HG02885 (cell line): ENCODE results near the gene FAM170B.

Experiments used
- ATAC-seq: cut with Tn5 transposase; IDR thresholded peaks from one replicate; pipeline ENCODE4 v1.9.1; 2021; ENCODE audit warnings: mild to moderate bottlenecking; ENCODE audit not compliant: unreplicated experiment, poor library complexity

Gene FAM170B

DNA sequence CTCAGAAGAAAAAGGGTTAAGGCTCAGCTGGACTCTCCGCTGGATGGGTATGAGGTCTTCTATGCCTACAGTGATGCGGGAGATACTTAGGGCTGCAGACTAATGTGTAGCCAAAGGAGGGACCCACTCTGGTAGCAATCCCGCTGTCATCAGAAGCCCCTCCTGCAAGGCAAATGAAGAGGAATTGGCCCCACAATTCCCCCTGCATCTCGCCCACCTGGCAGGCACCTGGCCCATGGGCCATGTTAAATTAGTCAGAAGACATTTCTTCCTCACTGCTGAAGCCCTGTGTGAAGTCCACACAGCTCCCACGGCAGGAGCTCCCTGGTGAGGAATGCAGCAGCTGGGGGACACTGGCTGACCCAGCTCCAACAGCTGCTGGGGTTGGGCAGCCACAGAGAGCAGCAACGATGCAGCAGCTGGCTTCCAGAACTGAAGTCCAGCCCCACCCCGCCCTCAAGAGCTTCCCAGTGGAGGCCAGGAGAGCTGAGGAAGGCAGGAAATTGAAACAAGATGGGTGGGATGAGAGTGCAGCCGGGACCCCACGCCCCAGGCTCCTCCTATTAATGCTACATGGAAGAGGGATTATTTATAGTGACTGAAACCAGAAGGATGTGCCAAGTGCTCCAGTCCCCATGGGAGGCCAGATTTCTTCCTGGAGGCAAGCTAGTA is 24.0 kb downstream of the FAM170B start:
- ATAC-seq: no peak

DNA sequence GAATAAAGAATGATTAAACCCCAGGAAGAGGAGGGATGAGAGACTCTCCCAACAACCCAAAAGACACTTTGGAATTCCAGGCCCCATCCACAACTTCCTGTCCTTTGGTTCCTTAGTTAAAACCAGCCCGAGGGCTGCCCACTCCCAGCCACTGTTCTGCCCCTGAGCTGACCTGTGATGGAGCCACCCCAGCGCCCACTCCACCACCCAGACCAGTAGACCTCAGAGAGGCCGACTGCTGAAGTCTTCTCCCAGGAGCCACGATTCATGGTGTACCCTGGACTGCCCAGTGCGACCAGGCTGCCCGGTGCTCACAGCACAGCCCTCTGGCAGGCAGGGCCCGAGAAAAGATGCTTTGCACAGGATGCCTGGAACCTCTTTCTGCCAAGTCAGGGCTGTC is 25.2 kb downstream of the FAM170B start:
- ATAC-seq: no peak

DNA sequence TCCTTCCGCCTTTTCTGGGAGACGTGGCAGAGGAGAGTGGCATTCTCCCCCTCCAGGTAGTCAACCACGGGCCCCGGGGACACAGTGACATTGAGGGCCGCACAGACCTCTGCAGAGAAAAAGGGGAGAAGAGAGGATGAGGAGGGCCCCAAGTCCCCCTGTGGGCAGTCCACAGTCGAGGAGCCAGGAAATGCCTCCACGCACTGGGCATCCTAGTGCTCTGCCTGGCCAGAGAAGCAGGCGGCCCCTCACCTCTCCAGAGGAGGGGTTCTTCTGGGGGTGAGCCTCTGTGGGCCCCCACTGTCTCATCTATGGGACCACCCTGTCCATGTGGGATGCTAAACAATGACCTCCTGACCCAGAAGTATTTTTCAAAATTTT is 25.9 kb downstream of the FAM170B start:
- ATAC-seq: no peak

DNA sequence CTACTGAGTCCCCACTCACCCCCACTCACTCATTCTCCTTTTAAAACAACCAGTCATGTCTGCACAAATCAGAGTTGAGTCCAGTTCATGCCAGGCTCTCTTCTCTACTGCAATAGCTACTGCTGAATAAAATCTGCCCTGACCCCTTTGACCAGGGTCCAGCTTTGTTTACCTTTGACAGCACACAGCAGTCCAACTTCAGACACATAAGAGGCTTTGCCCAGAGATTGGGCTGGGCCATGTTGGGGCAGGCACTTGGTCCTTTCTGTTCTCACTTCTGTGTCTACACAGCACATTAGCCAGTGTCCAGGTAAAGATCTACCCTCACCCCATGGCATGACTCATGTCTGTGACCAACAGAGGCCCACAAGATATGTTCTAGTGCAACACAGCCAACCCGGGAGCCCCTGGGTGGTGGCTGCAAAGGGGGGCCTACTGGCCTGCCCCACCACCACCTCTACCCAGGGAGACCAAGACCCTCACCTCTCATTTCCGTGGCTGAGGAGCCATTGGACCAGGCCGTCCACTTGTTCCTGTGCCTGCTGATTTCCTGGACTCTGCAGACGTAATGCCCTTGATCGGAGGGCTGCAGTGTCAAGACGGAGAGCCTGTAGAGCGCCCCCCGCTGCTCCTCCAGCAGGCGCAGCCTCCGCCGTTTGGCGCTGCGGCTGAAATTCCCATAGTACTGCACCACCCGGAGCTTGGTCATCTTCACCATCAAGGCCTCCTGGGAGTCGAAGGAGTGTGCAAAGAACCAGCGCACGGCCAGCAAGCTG is 26.5 kb downstream of the FAM170B start:
- no peak for ATAC-seq

DNA sequence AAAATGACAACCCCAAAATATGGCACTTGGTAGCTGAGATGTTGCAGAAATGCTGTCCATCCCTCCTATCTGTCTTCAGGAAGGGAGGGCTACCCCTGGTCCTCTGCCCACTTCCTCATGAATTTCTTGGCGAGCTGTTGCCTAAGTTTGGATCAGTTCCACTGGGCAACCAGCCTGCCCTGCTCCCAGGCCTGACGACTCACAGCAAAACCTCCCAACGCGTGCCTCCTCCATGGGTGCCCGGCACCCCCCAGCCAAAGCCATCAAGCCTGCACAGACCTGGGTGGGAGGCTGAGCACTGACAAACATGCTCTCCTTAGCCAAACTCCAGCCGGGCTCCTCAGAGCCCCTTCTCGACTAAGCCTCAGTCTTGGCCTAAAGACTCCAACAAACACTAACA is 27.4 kb downstream of the FAM170B start:
- ATAC-seq: no peak

DNA sequence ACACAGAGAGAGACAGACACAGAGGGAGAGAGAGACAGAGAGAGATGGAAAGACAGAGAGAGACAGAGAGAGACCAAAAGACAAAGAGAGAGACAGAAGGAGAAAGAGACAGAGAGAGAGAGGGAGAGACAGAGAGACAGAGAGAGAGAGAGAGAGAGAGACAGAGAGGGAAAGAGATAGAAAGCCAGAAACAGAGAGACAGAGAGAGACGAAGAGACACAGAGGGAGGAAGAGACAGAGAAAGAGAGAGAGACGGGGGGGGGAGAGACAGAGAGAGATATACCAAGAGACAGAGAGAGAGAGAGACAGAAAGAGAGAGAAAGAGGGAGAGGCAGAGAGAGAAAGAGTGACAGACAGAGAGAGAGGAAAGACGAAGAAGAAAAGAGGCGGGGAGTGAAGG is 28.7 kb downstream of the FAM170B start:
- no peak for ATAC-seq

DNA sequence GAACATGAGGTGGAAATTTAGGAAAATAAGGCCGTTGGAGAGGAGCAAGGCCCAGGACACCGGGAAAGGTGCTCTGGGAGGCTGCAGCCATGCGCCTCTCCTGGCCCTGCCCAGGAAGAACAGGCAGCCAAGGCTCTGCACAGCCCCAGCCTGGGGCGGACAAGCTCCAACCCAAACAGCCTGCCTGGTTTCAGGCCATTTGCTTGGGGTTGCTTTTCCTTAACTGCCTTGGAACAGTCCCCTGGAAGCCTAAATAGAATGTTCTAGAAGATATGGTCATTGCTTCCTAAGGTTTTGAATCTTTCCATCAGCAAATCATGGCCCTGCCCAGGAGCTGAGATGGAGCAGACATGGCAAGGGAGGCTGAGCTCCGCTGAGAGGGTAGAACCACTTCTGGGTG is 29.5 kb downstream of the FAM170B start:
- ATAC-seq: no peak

DNA sequence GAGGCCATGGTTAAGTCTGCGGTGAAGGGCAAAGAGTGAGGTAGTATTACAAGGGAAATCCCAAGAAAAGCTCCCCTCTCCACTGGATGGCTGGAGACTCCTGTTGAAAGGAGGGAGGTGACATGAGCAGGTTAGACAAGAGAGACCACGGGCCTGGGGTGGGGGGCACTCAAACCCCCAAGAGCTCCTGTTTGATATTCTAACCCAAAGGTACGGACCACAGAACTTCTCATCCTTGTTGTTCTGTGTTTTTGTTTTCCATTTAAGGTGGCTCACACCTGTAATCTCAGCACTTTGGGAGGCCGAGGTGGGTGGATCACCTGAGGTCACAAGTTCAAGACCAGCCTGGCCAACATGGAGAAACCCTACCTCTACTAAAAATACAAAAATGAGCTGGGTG is 30.1 kb downstream of the FAM170B start:
- ATAC-seq: no peak

DNA sequence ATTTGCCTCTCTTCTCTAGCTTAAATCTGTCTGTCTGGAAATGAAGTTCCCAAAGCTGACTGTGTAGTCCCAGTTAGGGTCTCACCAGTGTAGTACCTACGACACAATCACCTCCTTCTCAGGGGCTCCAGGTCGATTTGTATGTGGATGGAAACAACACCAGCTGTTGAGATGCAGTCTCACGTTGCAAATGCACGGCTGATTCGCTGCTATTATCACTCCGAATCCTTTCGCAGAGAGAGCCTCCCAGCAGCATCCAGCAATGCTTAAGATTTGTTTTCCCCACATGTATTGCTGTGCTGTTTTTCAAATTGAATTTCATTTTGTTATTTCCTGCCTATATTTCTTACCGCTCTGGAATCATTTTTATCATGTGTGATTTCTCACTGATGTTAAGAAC is 34.8 kb downstream of the FAM170B start:
- no peak for ATAC-seq

DNA sequence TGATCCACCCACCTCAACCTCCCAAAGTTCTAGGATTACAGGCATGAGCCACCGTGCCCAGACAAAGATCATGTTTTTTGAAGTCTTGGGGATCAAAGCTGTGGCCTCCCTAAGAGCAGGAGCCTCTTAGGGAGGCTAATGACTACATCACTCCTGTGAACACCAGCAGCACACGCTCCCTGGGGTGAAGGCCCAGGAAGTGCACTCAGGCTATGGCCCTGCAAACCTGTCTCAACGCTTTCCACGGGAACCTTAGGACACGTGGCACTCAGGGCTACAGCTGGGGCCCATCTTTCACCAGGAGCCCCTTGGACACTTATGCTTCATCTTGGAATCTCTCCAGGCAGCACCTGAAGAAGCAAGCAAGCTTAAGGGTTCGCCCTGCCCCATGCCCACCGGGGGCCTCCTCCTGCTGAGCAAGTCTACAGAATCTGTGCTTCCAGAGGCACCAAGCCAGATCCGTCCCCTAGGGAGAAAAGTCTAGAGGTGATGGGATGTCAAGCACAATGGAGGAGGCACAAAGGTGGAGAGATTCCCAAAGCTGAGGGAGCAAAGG is 36.9 kb downstream of the FAM170B start:
- ATAC-seq: no peak

DNA sequence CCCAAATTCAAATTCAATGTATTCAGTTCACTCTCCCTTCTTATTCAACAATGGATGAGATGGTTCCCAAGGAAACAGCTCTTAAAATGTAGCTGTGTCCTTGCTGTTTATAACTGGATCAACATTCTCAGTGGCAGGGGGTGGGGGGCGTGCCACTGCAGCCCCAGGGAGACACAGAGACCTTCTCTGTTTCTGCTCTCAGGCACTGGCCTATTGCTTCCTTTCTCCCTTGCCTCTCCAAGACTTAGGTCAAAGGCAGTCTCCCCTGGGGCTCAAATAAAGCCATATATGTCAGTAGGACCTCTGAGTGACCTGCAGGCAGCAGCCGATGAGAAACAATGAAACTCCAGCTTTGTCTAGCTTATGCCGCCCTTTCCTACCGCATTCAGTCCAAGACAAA is 39.2 kb downstream of the FAM170B start:
- ATAC-seq: no peak

DNA sequence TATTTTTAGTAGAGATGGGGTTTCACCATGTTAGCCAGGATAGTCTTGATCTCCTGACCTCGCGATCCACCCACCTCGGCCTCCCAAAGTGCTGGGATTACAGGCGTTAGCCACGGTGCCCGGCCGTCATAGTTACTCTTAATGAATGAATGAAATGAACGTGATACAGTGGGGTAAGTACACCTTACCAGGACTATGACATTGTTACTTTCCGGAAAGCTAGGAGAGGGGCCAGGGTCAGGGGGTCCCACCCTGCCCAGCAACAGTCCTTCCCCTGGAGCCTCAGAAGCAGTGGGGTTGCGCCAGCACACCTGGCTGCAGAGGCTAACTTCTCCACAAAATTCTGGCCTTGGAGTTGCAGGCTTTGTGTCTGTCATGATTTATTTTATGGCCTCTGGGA is 39.9 kb downstream of the FAM170B start:
- no peak for ATAC-seq

DNA sequence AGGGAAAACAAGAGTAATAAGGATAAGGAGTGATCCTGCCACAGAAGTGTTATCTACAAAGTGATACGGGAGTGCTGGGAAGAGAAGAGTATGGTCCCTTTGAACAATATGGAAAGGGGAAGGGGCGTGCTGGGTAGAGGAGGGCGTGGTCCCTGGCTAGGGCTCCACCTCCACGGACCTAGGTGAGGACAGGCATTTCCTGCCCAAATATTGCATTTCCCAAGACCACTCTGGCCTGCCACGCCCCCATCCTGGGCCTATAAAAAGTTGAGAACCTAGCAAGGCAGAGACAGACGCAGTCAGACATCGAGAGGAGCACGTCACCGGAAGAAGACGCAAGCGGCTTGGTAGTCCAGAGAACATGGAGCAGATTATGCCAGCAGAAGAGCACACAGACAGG is 41.3 kb downstream of the FAM170B start:
- no peak for ATAC-seq

DNA sequence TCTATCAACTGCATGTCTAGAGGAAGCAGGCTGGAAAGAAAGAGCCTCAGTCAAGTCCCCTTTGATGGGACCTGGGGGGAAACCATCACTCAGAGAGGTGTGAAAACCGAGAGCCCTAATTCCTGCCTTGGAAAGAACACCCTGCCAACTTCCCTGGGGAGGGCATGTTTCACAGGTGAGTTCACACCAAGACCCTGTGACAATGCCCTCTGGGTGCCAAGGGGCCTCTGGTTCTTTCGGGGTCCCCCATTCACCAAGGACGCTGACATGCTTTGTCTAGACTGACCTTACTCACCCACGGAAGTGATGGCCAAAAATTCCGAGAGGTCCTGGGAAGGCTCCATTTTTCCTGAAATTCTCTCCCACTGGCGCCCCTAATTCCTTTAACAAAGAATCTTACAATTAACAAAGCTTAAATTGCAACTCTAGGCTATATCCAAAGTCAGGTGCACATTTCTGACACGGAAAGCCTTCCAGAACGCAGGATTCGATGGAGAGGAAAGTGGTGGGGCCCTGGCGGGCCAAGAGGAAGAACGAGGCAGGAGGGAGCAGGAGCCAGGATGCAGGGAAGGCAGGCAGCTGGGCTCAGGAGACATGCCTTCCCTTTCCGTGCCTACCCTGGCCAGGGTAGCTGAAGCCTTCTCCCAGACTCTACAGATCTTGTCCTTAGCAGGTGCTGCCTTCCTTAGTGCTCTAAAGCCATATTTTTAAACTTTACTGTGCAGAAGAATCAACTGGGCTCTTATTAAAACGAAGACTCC is 42.2 kb downstream of the FAM170B start:
- ATAC-seq: no peak

DNA sequence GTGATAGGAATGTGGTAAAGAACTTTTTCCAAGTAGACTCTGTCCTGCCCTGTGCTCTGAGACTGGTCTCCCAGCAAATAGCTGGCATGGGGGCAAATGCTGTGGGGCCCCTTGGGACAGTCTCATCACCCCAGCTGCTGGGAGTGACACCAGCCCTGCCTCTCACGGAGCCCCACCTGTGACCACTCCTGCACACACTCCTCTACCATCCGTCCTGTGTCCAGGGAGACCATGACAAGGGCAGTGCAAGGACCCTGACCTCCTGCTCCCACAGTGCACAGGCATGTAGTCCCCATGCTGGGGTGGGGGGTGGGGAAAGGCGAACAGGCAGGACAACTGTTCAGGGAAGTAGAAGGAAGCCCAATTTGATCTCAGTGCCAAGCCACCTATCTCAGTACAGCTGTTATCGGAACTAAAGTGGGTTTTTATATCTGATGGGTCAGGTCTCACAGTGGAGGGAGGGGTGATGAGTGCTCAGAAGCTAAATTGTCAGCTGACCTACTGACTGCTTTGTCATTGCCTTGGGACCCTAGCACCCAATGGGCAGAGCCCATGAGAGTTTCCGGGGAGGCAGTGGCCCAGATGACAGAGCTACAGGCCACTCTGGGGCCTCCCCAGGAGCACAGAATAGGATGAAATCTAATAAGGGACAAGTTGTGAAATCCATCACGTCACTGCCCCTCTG is 43.0 kb downstream of the FAM170B start:
- no peak for ATAC-seq

DNA sequence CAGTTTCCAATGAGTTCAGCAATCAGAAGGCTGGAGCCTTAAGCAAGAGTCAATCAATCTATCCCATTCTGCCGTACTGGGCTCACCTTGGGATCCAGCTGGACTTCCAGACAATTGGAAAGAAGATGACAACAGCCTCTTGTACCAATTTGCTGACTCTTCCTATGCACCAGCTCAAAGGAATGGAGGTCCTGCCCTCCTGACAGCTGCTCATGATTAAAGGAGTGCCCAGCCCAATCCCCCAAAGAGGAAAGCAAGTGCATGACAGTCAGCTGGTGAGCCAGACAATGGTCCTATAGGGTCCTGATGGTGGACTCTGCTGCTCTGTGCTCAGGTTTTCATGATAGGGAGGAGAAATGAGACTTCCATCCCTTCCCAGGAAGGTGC is 43.6 kb downstream of the FAM170B start:
- no peak for ATAC-seq

DNA sequence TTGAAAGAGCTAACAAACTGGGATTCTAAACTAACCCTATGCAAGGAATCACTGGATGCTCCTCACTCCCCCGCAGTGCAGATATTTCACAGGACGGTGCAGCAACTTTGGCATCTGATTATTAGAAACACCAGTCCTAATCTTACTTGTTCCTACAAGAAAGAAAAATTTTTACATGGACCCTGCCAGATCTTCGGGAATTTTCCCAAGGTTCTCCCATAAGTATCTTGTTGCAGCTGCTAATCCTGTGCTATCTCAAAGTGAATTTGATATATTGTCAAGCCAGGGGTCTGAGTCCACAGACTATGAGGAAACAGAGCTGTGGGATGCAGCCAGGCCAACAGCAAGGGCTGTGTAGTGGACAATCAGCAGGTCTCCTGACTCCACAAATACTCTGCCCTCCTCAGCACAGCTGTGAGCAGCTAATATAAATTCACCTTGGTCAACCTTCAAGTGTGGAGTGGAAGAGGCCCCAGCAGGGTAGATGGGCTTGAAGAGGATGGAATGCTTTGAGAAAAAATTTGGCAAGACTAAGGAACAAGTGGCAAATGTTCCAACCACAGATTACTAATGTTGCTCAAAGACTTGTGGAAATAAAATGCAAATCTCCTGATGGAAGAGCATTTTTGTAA is 44.1 kb downstream of the FAM170B start:
- ATAC-seq: no peak

DNA sequence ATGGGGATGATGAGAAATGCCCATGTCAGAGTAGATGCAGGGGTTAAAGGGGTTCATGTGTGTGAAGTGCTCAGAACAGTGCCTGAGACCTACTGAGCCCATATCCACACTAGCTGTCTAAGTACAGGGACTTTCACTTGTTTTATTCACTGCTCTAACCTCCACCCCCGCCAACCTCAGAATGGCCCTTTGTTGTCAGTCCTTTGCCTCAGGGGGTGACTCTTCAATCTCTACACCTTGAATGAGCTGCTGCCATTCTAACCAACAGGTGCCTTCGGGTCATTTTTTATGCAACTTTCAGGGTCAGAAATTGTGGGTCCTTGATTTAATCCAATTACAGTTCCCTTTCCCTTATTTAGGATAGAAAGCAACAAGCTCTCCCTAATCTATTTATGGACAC is 44.7 kb downstream of the FAM170B start:
- no peak for ATAC-seq

DNA sequence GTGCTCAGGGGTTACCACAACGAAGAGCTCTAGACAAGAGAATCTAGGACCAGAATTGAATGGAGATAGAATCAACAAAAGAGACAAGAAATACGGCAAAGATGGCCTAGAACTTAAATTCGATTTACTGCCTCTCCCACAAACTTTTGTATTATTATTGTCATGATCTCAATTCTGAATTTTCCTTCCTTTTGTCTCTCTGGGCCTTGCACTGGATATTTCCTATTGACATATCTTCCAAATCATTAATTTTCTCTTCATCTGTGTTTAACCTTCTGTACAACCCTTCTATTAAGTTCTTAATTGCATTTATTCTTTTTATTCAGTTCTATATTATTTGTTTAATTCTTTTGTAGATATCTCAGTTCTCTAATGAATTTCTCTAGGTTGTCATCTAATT is 46.9 kb downstream of the FAM170B start:
- no peak for ATAC-seq

DNA sequence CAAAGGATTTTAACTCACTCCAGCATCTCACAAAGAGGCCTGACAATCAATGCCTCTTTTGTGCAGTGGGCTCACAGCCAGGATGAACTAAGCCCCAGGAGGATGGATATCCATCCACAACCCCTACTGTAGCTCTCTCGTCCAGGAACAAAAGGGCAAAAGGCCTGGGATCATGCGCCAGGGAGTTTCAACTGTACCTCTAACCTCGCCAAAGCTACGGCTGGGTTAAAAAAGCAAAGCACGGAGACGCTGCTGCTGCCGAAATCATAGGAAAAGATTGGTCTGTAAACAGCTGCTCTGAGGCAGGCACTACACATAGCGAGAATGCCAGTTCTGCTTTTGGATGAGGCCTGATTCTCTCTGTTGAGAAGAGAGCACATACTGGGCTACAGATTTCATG is 50.6 kb downstream of the FAM170B start:
- no peak for ATAC-seq
